ENCODE results near the gene C1orf21.
A peak's percentile ranks its signal among the peaks of the same experiment; 100 is the strongest.

Gene C1orf21

GRCh38 chr1:184555665-184556641 is 169.1 kb downstream of the C1orf21 start:
- DNase-seq (ENCODE audit: insufficient read length, low spot score), result peak; percentile 15
- TF ChIP-seq POLR2A (IDR thresholded peaks at IDR 0.05; ENCODE audit: low read depth, low read length), result no peak

GRCh38 chr1:184556665-184557064 is 169.8 kb downstream of the C1orf21 start:
- no peak for TF ChIP-seq POLR2A (IDR thresholded peaks at IDR 0.05; ENCODE audit: low read depth, low read length)
- DNase-seq (ENCODE audit: insufficient read length, low spot score) (no peak), FAIRE-seq (no peak)

More at GRCh38 chr1:184555665-184556641, 169.1 kb downstream of the C1orf21 start:
- no peak for FAIRE-seq

- no peak for FAIRE-seq
These were observed 170.9 kb downstream of the C1orf21 start for GRCh38 chr1:184557423-184558347.

GRCh38 chr1:184558691-184559090 is 171.9 kb downstream of the C1orf21 start:
- no peak for DNase-seq (ENCODE audit: insufficient read length, low spot score)
- TF ChIP-seq POLR2A (IDR thresholded peaks at IDR 0.05; ENCODE audit: low read depth, low read length), result no peak
- no peak for FAIRE-seq

More at GRCh38 chr1:184557423-184558347, 170.9 kb downstream of the C1orf21 start:
- DNase-seq (ENCODE audit: insufficient read length, low spot score), result no peak
- TF ChIP-seq POLR2A (IDR thresholded peaks at IDR 0.05; ENCODE audit: low read depth, low read length), result no peak

- DNase-seq (ENCODE audit: insufficient read length, low spot score) (no peak), FAIRE-seq (no peak)
- no peak for TF ChIP-seq POLR2A (IDR thresholded peaks at IDR 0.05; ENCODE audit: low read depth, low read length)
These were observed 172.4 kb downstream of the C1orf21 start for GRCh38 chr1:184559117-184559713.

- DNase-seq (ENCODE audit: insufficient read length, low spot score), result no peak
- TF ChIP-seq POLR2A (IDR thresholded peaks at IDR 0.05; ENCODE audit: low read depth, low read length), result no peak
- no peak for FAIRE-seq
These were observed 176.0 kb downstream of the C1orf21 start for GRCh38 chr1:184562806-184563205.

- DNase-seq (ENCODE audit: insufficient read length, low spot score), result peak; percentile 5
- no peak for TF ChIP-seq POLR2A (IDR thresholded peaks at IDR 0.05; ENCODE audit: low read depth, low read length)
- FAIRE-seq, result no peak
These were observed 176.5 kb downstream of the C1orf21 start for GRCh38 chr1:184563308-184563707.

GRCh38 chr1:184567009-184567408 is 180.2 kb downstream of the C1orf21 start:
- no peak for DNase-seq (ENCODE audit: insufficient read length, low spot score)
- no peak for FAIRE-seq

GRCh38 chr1:184567637-184568036 is 180.8 kb downstream of the C1orf21 start:
- TF ChIP-seq POLR2A (IDR thresholded peaks at IDR 0.05; ENCODE audit: low read depth, low read length), result no peak
- DNase-seq (ENCODE audit: insufficient read length, low spot score), result no peak
- no peak for FAIRE-seq

More at GRCh38 chr1:184567009-184567408, 180.2 kb downstream of the C1orf21 start:
- no peak for TF ChIP-seq POLR2A (IDR thresholded peaks at IDR 0.05; ENCODE audit: low read depth, low read length)

- no peak for DNase-seq (ENCODE audit: insufficient read length, low spot score)
- no peak for TF ChIP-seq POLR2A (IDR thresholded peaks at IDR 0.05; ENCODE audit: low read depth, low read length)
- no peak for FAIRE-seq
These were observed 181.3 kb downstream of the C1orf21 start for GRCh38 chr1:184568148-184568547.

- DNase-seq (ENCODE audit: insufficient read length, low spot score) (no peak), FAIRE-seq (no peak)
- TF ChIP-seq POLR2A (IDR thresholded peaks at IDR 0.05; ENCODE audit: low read depth, low read length), result no peak
These were observed 182.3 kb downstream of the C1orf21 start for GRCh38 chr1:184569106-184569505.

GRCh38 chr1:184574588-184574987 is 187.8 kb downstream of the C1orf21 start:
- FAIRE-seq, result no peak
- no peak for DNase-seq (ENCODE audit: insufficient read length, low spot score)
- TF ChIP-seq POLR2A (IDR thresholded peaks at IDR 0.05; ENCODE audit: low read depth, low read length), result no peak

GRCh38 chr1:184576822-184577221 is 190.0 kb downstream of the C1orf21 start:
- no peak for TF ChIP-seq POLR2A (IDR thresholded peaks at IDR 0.05; ENCODE audit: low read depth, low read length)
- FAIRE-seq, result no peak
- no peak for DNase-seq (ENCODE audit: insufficient read length, low spot score)
